ENCODE results near the gene CEP19. TPM values are rescaled to one million over a fixed set of nuclear protein-coding genes. Genes with fewer than 3 reads are reported as not detected.

The CEP19 gene
- total RNA-seq, 1 experiment from 2014 or later = 1.3 TPM

GRCh38 chr3:196708467-196708866, 3.6 kb downstream of the CEP19 start:
- no peaks in the 10 kb centered on the region for H3K36me3 Mint-ChIP-seq (ENCODE audit: insufficient read depth in 1 of 3, low read depth in 3 of 3)
- Histone ChIP-seq H4K5ac (ENCODE audit: insufficient read length, low read depth, low read length) (no peak overlapping the region), H3T11ph (ENCODE audit: low read length) (no peak overlapping the region), H4K8ac (replicated peaks; ENCODE audit: insufficient read length, low read depth, low read length) (no peak overlapping the region), H2BK120ac (ENCODE audit: low read depth, low read length, poor library complexity, severe bottlenecking) (no peak overlapping the region), H3K4me1 (ENCODE audit: insufficient read depth, low read length) (no peaks in the 10 kb centered on the region), H3K23ac (ENCODE audit: insufficient read length, low read depth, low read length) (no peak overlapping the region), H3K56ac (ENCODE audit: insufficient read length, low read depth, low read length) (no peak overlapping the region), H4K20me1 (ENCODE audit: control insufficient read depth, insufficient read depth, insufficient read length) (no peaks in the 10 kb centered on the region), H4K91ac (ENCODE audit: insufficient read length, low read depth, low read length) (no peak overlapping the region), H3K9ac (ENCODE audit: extremely low read depth, insufficient read length, low read length) (no peak overlapping the region), H2BK12ac (ENCODE audit: insufficient read length, low read depth, low read length) (no peak overlapping the region), H2AFZ (ENCODE audit: low read length) (no peak overlapping the region), H3K4me2 (ENCODE audit: insufficient read depth, insufficient read length, low read length) (no peak overlapping the region), H3K9me3 (ENCODE audit: control insufficient read depth, low read depth, low read length) (no peaks in the 10 kb centered on the region), H2BK20ac (ENCODE audit: low read depth, low read length, poor library complexity, severe bottlenecking) (no peak overlapping the region), H3K27ac (ENCODE audit: insufficient read length, low read depth, low read length) (no peak overlapping the region), H2AK5ac (ENCODE audit: insufficient read length, low read length) (no peak overlapping the region), H3K79me2 (ENCODE audit: insufficient read depth, low read length) (no peaks in the 10 kb centered on the region), H2BK5ac (ENCODE audit: insufficient read length, low read length) (no peak overlapping the region), H3K79me1 (ENCODE audit: insufficient read depth, low read depth, low read length, poor library complexity, severe bottlenecking) (no peaks in the 10 kb centered on the region), H3K27me3 (ENCODE audit: insufficient read depth, low read length) (no peaks in the 10 kb centered on the region), H2BK15ac (ENCODE audit: low read depth, low read length) (no peak overlapping the region), H3K23me2 (ENCODE audit: insufficient read length, low read depth, low read length, poor library complexity, severe bottlenecking) (no peaks in the 10 kb centered on the region), H3K18ac (ENCODE audit: insufficient read length, low read depth, low read length) (no peak overlapping the region), H3K4ac (ENCODE audit: low read depth, low read length) (no peak overlapping the region), H3K14ac (ENCODE audit: insufficient read depth, low read length) (no peak overlapping the region)
- WGBS (ENCODE audit: extremely low coverage, insufficient read length, low lambda C conversion rate) = no CpG with 5 or more reads among the region's 7 CpGs
- DNase-seq = no peak
- no peak for TF ChIP-seq CTCF (conservative IDR thresholded peaks at IDR 0.05)
- H3K27ac Mint-ChIP-seq = no peak overlapping the region
- peaks cover 8 to 9% of the 10 kb centered on the region in 2 experiments for H3K4me1 Mint-ChIP-seq
- no peak overlapping the region for H3K4me3 Mint-ChIP-seq
- H3K9me3 Mint-ChIP-seq = no peaks in the 10 kb centered on the region
- H3K27me3 Mint-ChIP-seq (ENCODE audit: low read depth) = peaks cover 9% of the 10 kb centered on the region
